ENCODE measurements around the gene GGN.

DNA sequence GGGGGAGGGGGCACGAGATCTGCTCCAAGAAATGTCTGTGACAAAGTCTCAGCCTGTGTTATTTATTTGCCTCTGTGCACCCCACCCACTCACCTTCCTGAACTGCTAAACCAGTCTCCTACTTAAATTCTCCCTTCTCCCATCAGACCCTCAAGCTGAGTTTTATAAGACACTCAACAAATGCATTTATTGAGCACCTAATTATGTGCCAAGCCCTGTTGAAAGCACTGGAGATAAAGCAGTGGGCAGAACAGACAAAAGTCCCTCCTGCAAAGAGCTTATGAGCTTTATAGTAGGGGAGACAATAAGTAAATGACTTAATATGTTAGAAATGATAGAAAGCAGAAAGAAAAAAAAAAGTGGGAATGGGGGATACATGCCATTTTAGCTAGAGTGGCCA, 11.7 kb upstream of the GGN start:
- TF ChIP-seq RAD21 (IDR thresholded peaks at IDR 0.05; ENCODE audit: low read depth) = no peak
- TF ChIP-seq, protein P1, sequence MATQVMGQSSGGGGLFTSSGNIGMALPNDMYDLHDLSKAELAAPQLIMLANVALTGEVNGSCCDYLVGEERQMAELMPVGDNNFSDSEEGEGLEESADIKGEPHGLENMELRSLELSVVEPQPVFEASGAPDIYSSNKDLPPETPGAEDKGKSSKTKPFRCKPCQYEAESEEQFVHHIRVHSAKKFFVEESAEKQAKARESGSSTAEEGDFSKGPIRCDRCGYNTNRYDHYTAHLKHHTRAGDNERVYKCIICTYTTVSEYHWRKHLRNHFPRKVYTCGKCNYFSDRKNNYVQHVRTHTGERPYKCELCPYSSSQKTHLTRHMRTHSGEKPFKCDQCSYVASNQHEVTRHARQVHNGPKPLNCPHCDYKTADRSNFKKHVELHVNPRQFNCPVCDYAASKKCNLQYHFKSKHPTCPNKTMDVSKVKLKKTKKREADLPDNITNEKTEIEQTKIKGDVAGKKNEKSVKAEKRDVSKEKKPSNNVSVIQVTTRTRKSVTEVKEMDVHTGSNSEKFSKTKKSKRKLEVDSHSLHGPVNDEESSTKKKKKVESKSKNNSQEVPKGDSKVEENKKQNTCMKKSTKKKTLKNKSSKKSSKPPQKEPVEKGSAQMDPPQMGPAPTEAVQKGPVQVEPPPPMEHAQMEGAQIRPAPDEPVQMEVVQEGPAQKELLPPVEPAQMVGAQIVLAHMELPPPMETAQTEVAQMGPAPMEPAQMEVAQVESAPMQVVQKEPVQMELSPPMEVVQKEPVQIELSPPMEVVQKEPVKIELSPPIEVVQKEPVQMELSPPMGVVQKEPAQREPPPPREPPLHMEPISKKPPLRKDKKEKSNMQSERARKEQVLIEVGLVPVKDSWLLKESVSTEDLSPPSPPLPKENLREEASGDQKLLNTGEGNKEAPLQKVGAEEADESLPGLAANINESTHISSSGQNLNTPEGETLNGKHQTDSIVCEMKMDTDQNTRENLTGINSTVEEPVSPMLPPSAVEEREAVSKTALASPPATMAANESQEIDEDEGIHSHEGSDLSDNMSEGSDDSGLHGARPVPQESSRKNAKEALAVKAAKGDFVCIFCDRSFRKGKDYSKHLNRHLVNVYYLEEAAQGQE (IDR thresholded peaks at IDR 0.05; ENCODE audit: low read depth) = no peak
- no peak for TF ChIP-seq YY1 (IDR thresholded peaks at IDR 0.05; ENCODE audit: low read depth)
- no peak for TF ChIP-seq TAF1 (IDR thresholded peaks at IDR 0.05; ENCODE audit: low read depth)
- TF ChIP-seq EP300 (IDR thresholded peaks at IDR 0.05; ENCODE audit: borderline replicate concordance) = no peak
- no peak for TF ChIP-seq TCF12 (IDR thresholded peaks at IDR 0.05; ENCODE audit: low read depth)
- TF ChIP-seq, protein P2, sequence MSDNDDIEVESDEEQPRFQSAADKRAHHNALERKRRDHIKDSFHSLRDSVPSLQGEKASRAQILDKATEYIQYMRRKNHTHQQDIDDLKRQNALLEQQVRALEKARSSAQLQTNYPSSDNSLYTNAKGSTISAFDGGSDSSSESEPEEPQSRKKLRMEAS (IDR thresholded peaks at IDR 0.05) = no peak
- TF ChIP-seq, protein P3, sequence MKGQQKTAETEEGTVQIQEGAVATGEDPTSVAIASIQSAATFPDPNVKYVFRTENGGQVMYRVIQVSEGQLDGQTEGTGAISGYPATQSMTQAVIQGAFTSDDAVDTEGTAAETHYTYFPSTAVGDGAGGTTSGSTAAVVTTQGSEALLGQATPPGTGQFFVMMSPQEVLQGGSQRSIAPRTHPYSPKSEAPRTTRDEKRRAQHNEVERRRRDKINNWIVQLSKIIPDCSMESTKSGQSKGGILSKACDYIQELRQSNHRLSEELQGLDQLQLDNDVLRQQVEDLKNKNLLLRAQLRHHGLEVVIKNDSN (IDR thresholded peaks at IDR 0.05) = no peak
- TF ChIP-seq TEAD4 (IDR thresholded peaks at IDR 0.05) = no peak
- TF ChIP-seq CREB1 (IDR thresholded peaks at IDR 0.05; ENCODE audit: low read depth) = no peak
- no peak for TF ChIP-seq FOXM1 (IDR thresholded peaks at IDR 0.05; ENCODE audit: borderline replicate concordance, low read depth)
- TF ChIP-seq ZBTB7A (IDR thresholded peaks at IDR 0.05; ENCODE audit: low read depth) = no peak
- no peak for TF ChIP-seq EGR1 (IDR thresholded peaks at IDR 0.05)
- no peak for TF ChIP-seq CEBPB (IDR thresholded peaks at IDR 0.05)

All from Ishikawa (cell line).